HUES64 (cell line): Measurements from ENCODE around the gene GMEB1.
"Not testable (repeated sequence)": the region's sequence is repeated elsewhere in the genome, so short reads cannot be mapped to it uniquely, and the experiment has no call there.

ENCODE experiments used
- H3K27ac ChIP-seq: 2 replicates; pipeline ENCODE4 v1.7.0; 2013; ENCODE audit warnings: low read depth, low read length, inconsistent platforms
- H3K27me3 ChIP-seq: 2 replicates; pipeline ENCODE4 v1.6.1; 2013; ENCODE audit warnings: mild to moderate bottlenecking, low read length; ENCODE audit not compliant: insufficient read depth
- H3K36me3 ChIP-seq: 2 replicates; pipeline ENCODE4 v1.6.1; 2013; ENCODE audit warnings: mild to moderate bottlenecking, low read length; ENCODE audit not compliant: insufficient read depth
- H3K4me1 ChIP-seq: 2 replicates; pipeline ENCODE4 v1.6.1; 2013; ENCODE audit warnings: mild to moderate bottlenecking, low read length, moderate library complexity; ENCODE audit not compliant: insufficient read depth
- H3K4me3 ChIP-seq: 2 replicates; pipeline ENCODE4 v1.5.1; 2013; ENCODE audit warnings: mild to moderate bottlenecking, low read length, moderate library complexity
- H3K9ac ChIP-seq: 2 replicates; pipeline ENCODE4 v1.6.1; 2013; ENCODE audit warnings: mild to moderate bottlenecking, low read depth, low read length
- H3K9me3 ChIP-seq: 2 replicates; pipeline ENCODE4 v1.6.1; 2013; ENCODE audit warnings: low read depth, low read length; ENCODE audit not compliant: insufficient read depth
- WGBS: fragments of 150-250, 120-280 bp; methylation state at CpG from one replicate; pipeline ENCODE4 v1.1.7; 2013; ENCODE audit warnings: missing lambda C conversion rate; 5-methylcytosine and 5-hydroxymethylcytosine counted together

The GMEB1 gene

GRCh38 chr1:28725365-28725764 is 56.8 kb downstream of the GMEB1 start:
- 93% methylated on average over 5 of the region's 5 CpGs for WGBS
- not testable (repeated sequence) for H3K9me3 ChIP-seq

GRCh38 chr1:28735961-28736449 is 67.4 kb downstream of the GMEB1 start:
- H3K4me1 ChIP-seq, result peaks cover 23% of the 10 kb centered on the region
- peaks cover 32% of the 10 kb centered on the region for H3K36me3 ChIP-seq
- peak overlapping the region; percentile 98 for H3K4me3 ChIP-seq
- H3K27me3 ChIP-seq, result no peaks in the 10 kb centered on the region
- WGBS, result 3% methylated on average over 14 of the region's 15 CpGs
- H3K9me3 ChIP-seq, result no peaks in the 10 kb centered on the region
- H3K9ac ChIP-seq, result peak overlapping the region; percentile 100
- peak overlapping the region; percentile 99 for H3K27ac ChIP-seq

More at GRCh38 chr1:28725365-28725764, 56.8 kb downstream of the GMEB1 start:
- H3K36me3 ChIP-seq, H3K4me3 ChIP-seq, H3K9ac ChIP-seq, H3K27me3 ChIP-seq, H3K27ac ChIP-seq, H3K4me1 ChIP-seq: not testable (repeated sequence)

- Histone ChIP-seq H3K9me3 (no peaks in the 10 kb centered on the region), H3K4me3 (peak within 1 kb of the TSS; percentile 98), H3K27ac (peak within 1 kb of the TSS; percentile 99), H3K27me3 (no peaks in the 10 kb centered on the region), H3K4me1 (peaks cover 26% of the 10 kb centered on the region), H3K9ac (peak within 1 kb of the TSS; percentile 100), H3K36me3 (peaks cover 38% of the 10 kb centered on the region)
- WGBS, result under 1% methylated on average over 92 of the region's 92 CpGs
Measured at GRCh38 chr1:28736450-28737306, 68.1 kb downstream of the GMEB1 start, which contains the start of gene YTHDF2. YTHDF2 (plus strand) TSS chr1:28736940; CDS start chr1:28737121, 181 bp downstream.

- under 1% methylated on average over 53 of the region's 53 CpGs for WGBS
- no peaks in the 10 kb centered on the region for H3K9me3 ChIP-seq
- H3K9ac ChIP-seq, result peak overlapping the region; percentile 100
- H3K36me3 ChIP-seq, result peaks cover 47% of the 10 kb centered on the region
- peaks cover 30% of the 10 kb centered on the region for H3K4me1 ChIP-seq
- H3K4me3 ChIP-seq, result peak overlapping the region; percentile 98
- no peaks in the 10 kb centered on the region for H3K27me3 ChIP-seq
- H3K27ac ChIP-seq, result peak overlapping the region; percentile 99
Measured at GRCh38 chr1:28737307-28738132, 68.9 kb downstream of the GMEB1 start.

- Histone ChIP-seq H3K4me1 (peaks cover 38% of the 10 kb centered on the region), H3K27ac (no peak overlapping the region), H3K9me3 (no peaks in the 10 kb centered on the region), H3K27me3 (no peaks in the 10 kb centered on the region), H3K4me3 (peak overlapping the region; percentile 4; the same call in 1 of the 2 replicates), H3K36me3 (peaks cover 73% of the 10 kb centered on the region), H3K9ac (no peak overlapping the region)
Measured at GRCh38 chr1:28740118-28740517, 71.5 kb downstream of the GMEB1 start.

- Histone ChIP-seq H3K9ac (no peak overlapping the region), H3K36me3 (peaks cover 94% of the 10 kb centered on the region), H3K27me3 (no peaks in the 10 kb centered on the region), H3K27ac (no peak overlapping the region), H3K4me3 (peak overlapping the region; percentile 8; the same call in 1 of the 2 replicates), H3K4me1 (peaks cover 27% of the 10 kb centered on the region), H3K9me3 (no peaks in the 10 kb centered on the region)
- WGBS, result 92% methylated on average over 4 of the region's 4 CpGs
Measured at GRCh38 chr1:28744184-28744583, 75.6 kb downstream of the GMEB1 start.

GRCh38 chr1:28745653-28746173 is 77.1 kb downstream of the GMEB1 start:
- Histone ChIP-seq H3K4me1 (peaks cover 22% of the 10 kb centered on the region), H3K36me3 (peaks cover 86% of the 10 kb centered on the region), H3K27ac (no peak overlapping the region), H3K9ac (no peak overlapping the region), H3K27me3 (no peaks in the 10 kb centered on the region), H3K9me3 (no peaks in the 10 kb centered on the region), H3K4me3 (no peak overlapping the region; the same call in 1 of the 2 replicates)
- WGBS, result 94% methylated on average over 5 of the region's 6 CpGs

- H3K4me1 ChIP-seq, result peaks cover 16% of the 10 kb centered on the region
- H3K27ac ChIP-seq, result no peak overlapping the region
- H3K36me3 ChIP-seq, result peaks cover 67% of the 10 kb centered on the region
Measured at GRCh38 chr1:28750330-28750729, 81.7 kb downstream of the GMEB1 start.

GRCh38 chr1:28750771-28751294 is 82.2 kb downstream of the GMEB1 start:
- H3K4me3 ChIP-seq, H3K27me3 ChIP-seq, H3K9ac ChIP-seq, H3K9me3 ChIP-seq, H3K27ac ChIP-seq: not testable (repeated sequence)
- Histone ChIP-seq H3K4me1 (peaks cover 21% of the 10 kb centered on the region), H3K36me3 (peaks cover 67% of the 10 kb centered on the region)
- 94% methylated on average over 7 of the region's 8 CpGs for WGBS

More at GRCh38 chr1:28750330-28750729, 81.7 kb downstream of the GMEB1 start:
- H3K9ac ChIP-seq, result no peak overlapping the region
- no peak overlapping the region for H3K4me3 ChIP-seq
- no peaks in the 10 kb centered on the region for H3K9me3 ChIP-seq
- H3K27me3 ChIP-seq, result no peaks in the 10 kb centered on the region
- WGBS, result 94% methylated on average over 5 of the region's 5 CpGs

- H3K4me3 ChIP-seq, result no peak overlapping the region
- WGBS, result 67% methylated on average over 2 of the region's 2 CpGs
- no peak overlapping the region for H3K9ac ChIP-seq
- H3K27ac ChIP-seq, result no peak overlapping the region
- H3K36me3 ChIP-seq, result peaks cover 67% of the 10 kb centered on the region
- peaks cover 26% of the 10 kb centered on the region for H3K4me1 ChIP-seq
- no peaks in the 10 kb centered on the region for H3K27me3 ChIP-seq
- H3K9me3 ChIP-seq, result no peaks in the 10 kb centered on the region
Measured at GRCh38 chr1:28751315-28752060, 82.9 kb downstream of the GMEB1 start.
